Astrocyte of the spinal cord (primary cell): Measurements from ENCODE around the gene HSP90AB1.
A peak's percentile ranks its signal among the peaks of the same experiment; 100 is the strongest.

ENCODE experiments used
- DNase-seq: peaks from one replicate; pipeline ENCODE4 v3.0.0; 2011; ENCODE audit warnings: low read depth, low spot score
- H3K4me3 ChIP-seq: 2 replicates; pipeline ENCODE4 v1.5.1; 2011; ENCODE audit warnings: low read depth, mild to moderate bottlenecking, low read length, moderate library complexity
- CTCF ChIP-seq: IDR thresholded peaks from 2 replicates; pipeline ENCODE4 v1.5.1; 2012; ENCODE audit warnings: low read depth, mild to moderate bottlenecking, low read length, inconsistent platforms
- in situ Hi-C: cut with HindIII; loops from 2 replicates; pipeline ENCODE4 v1.10.0; 2017; ENCODE audit warnings: low sequenced_read_pairs

HSP90AB1 gene

DNA sequence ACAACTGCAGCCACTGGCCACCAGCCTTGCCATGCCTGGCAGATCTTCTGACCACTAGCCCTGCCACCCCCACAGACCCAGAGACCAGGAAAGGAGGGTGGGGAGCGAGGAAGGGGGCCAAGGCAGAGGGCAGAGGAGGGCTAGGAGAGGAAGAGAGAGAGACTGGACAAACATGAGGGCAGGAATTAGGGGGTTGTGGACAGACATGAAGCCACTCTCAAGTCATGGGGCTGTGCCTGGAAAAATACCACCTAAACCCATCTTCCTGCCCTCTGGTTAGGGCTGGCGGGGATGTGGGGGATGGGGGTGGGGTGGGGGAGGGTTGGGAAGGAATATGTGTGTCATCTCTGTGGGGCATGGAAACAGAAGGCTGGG lies 25.0 kb upstream of the HSP90AB1 start:
- TF ChIP-seq CTCF: no peak
- DNase-seq: no peak
- H3K4me3 ChIP-seq: no peak overlapping the region
- in situ Hi-C loops: no loop called here

DNA sequence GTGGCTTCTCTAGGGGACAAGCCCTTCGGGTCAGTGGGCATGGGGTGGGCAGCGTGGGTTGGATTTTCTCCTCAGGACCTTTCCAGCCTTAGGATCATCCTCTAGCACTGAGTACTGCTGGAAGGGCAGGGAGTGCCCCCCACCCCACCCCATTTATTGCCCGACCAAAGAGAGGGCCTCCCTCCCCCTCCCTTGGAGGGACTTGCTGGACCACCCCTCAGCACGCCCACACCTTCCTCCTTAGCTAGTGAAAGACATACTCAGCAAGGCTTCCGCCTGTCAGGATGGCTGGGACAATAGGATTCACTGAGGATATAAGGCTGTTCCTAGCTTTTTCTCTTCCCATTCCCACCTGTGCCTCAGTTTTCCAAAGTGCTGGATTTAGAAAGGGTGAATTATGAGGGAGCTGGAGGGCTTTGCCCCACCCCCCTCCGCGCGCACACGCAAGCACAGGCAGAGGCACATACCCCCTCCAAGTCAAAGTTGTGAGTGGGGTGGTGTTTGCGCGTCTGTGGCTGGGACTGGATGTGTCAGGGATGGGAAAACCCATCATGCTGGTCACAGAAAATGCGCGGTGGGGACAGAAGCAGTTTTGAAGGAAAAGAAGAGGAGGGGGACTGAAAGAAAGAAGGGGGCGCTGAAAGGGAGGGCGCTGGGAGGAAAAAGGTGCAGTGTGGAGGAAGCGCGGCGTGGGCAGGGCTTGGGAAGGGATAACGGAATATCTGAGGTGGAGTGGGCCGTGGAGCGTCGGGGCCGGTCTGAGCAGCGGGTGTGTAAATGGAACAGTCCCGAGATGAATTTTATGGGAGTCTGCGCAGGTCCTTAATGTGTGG lies 24.2 kb upstream of the HSP90AB1 start:
- in situ Hi-C loops: no loop called here
- DNase-seq: no peak
- TF ChIP-seq CTCF: no peak
- H3K4me3 ChIP-seq: peak overlapping the region; percentile 46

GRCh38 chr6:44223319-44224028 lies 23.4 kb upstream of the HSP90AB1 start, which contains the start of gene SLC29A1:
SLC29A1 (plus strand) TSS chr6:44223595; CDS start chr6:44227314, 3,719 bp downstream.
- H3K4me3 ChIP-seq: peak within 1 kb of the TSS; percentile 46
- DNase-seq: peak; percentile 33
- in situ Hi-C loops: no loop called here
- TF ChIP-seq CTCF: no peak

DNA sequence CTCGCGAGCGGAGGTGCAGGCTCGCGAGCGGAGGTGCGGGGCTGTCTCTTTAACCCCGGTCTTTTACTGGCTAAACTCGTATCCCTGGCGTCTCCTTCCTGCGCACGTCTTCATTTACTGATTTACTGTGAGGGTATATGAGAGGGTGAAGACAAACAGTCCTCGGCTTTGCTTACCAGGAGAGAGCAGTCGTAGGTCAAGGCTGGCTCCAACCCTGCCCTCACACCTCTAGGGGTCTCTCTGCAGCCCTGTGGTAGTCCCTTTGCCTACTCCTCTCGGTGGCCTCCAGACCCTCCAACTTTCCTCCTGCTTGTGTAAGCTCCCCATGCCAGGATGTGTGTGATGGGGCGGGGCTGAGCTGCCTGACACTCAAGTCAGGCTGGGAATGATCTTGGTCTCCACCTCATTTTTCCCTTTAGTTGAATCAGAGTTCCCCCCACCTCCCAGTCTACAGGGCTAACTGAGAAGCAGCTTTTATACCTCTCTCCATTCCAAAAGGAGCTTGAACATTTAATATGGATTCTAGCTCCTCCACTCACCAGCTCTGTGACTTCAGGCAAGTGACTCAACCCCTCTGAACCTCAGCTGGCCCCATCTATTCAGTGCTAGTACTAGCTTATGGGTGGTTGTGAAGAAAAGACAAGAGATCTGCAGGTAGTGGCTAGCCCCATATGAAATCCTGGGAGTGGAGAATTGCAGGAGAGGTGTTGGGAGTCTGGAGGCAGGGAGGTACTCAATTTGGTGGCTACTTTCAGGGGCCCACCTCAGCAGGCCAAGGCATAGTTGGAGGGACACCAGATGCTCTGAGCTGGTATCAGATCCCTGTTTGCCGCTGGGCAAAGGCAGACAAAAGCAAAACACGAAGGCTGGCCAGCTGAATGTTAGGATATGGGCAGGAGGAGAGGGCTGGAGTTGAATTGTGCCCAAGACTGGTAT lies 22.6 kb upstream of the HSP90AB1 start:
- DNase-seq: no peak
- H3K4me3 ChIP-seq: peak overlapping the region; percentile 46
- in situ Hi-C loops: no loop called here
- no peak for TF ChIP-seq CTCF

DNA sequence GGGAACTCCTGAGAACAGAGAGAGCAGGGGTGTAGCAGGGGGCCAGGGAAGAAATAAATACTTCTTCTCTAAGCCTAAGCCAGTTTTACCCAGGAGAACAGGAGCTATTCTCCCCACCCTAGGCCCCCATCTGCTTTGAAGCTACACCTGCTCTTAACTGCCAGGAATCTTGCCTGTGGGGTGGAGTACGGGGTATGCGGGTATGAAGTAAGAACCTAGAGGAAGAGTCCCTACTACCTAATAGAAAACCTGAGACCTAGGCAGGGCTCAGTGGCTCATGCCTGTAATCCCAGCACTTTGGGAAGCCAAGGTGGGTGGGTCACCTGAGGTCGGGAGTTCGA lies 22.0 kb upstream of the HSP90AB1 start:
- no peak for TF ChIP-seq CTCF
- in situ Hi-C loops: no loop called here
- no peak overlapping the region for H3K4me3 ChIP-seq
- no peak for DNase-seq
